Endothelial cell of umbilical vein (primary cell): ENCODE data around the gene B4GALNT3. TPM values are rescaled to one million over a fixed set of nuclear protein-coding genes. Genes with fewer than 3 reads are reported as not detected.
A peak's percentile ranks its signal among the peaks of the same experiment; 100 is the strongest.

ENCODE experiments used
- BruUV-seq: library from RNA; stranded (reverse); fragments of 400-500 nt; replicated peaks from 2 replicates; lab custom pipeline; 2021; lab: Mats Ljungman, UMichigan
- CTCF ChIA-PET: fragments of 300-600, 350-600 bp; sonication (Branson Sonifier 250); formaldehyde crosslinking; loops from one replicate; lab custom pipeline; 2021; ENCODE audit warnings: antibody characterized with exemption, inconsistent platforms; lab: Charles Lee
- POLR2A ChIA-PET: fragments of 300-600, 350-600 bp; sonication (Branson Sonifier 250); formaldehyde crosslinking; loops from one replicate; lab custom pipeline; 2021; ENCODE audit warnings: antibody characterized with exemption, inconsistent platforms; lab: Charles Lee
- DNase-seq: peaks from one replicate; pipeline ENCODE4 v3.0.0-alpha.2; 2011; ENCODE audit warnings: low read depth, low spot score
- FAIRE-seq: peaks from 2 replicates; lab custom pipeline; 2011; peaks lifted over from hg19 to GRCh38; lab: Jason Lieb, UNC
- H2AFZ ChIP-seq: 2 replicates; pipeline ENCODE4 v1.6.0; 2012; ENCODE audit warnings: low read depth, low read length, control low read depth, inconsistent platforms
- H3K27ac ChIP-seq: 2 replicates; pipeline ENCODE4 v1.5.1; 2011; ENCODE audit warnings: low read depth, mild to moderate bottlenecking, control low read depth, low read length, moderate library complexity; ENCODE audit not compliant: insufficient read depth
- H3K27me3 ChIP-seq, 2 experiments: 2 replicates each; pipeline versions ENCODE4 v1.6.0 to v1.6.1; 2011; ENCODE audit warnings: low read length in 2 of 2, mixed read lengths in 1 of 2; ENCODE audit not compliant: control insufficient read depth in 2 of 2, insufficient read depth in 2 of 2
- H3K36me3 ChIP-seq, 2 experiments: 2 replicates in 1 of 2; 3 replicates in 1 of 2; pipeline ENCODE4 v1.5.1; 2011; ENCODE audit warnings: low read length in 2 of 2, mild to moderate bottlenecking in 1 of 2, moderate library complexity in 1 of 2; ENCODE audit not compliant: control insufficient read depth in 2 of 2, insufficient read depth in 2 of 2; ENCODE audit errors: extremely low read depth in 1 of 2
- H3K4me1 ChIP-seq: 3 replicates; pipeline ENCODE4 v1.5.1; 2011; ENCODE audit warnings: mild to moderate bottlenecking, low read length; ENCODE audit not compliant: control insufficient read depth, insufficient read depth; ENCODE audit errors: extremely low read depth
- H3K4me2 ChIP-seq: 2 replicates; pipeline ENCODE4 v1.6.1; 2011; ENCODE audit warnings: low read length, control low read depth, mixed read lengths; ENCODE audit not compliant: insufficient read depth
- H3K4me3 ChIP-seq, 3 experiments: fragments of 200-600 bp in 1 of 3; sonication (generic), shearing (Covaris generic) in 1 of 3; replicated peaks in 1 of 3; 2 replicates each; pipeline ENCODE4 v1.5.1; 2011 to 2016; ENCODE audit warnings: control low read depth in 3 of 3, low read length in 3 of 3, mild to moderate bottlenecking in 2 of 3, inconsistent platforms in 1 of 3, low read depth in 1 of 3, moderate library complexity in 1 of 3; ENCODE audit not compliant: insufficient read depth in 1 of 3
- H3K79me2 ChIP-seq: 2 replicates; pipeline ENCODE4 v1.6.0; 2012; ENCODE audit warnings: low read length, inconsistent platforms; ENCODE audit not compliant: control insufficient read depth, insufficient read depth
- H3K9ac ChIP-seq: replicated peaks from 2 replicates; pipeline ENCODE3; 2011; ENCODE audit warnings: low read length, control low read depth; ENCODE audit not compliant: insufficient read depth; ENCODE audit errors: extremely low read depth
- H3K9me1 ChIP-seq: replicated peaks from 3 replicates; pipeline ENCODE4 v1.6.0; 2011; ENCODE audit warnings: mild to moderate bottlenecking, low read length; ENCODE audit not compliant: control insufficient read depth, insufficient read depth; ENCODE audit errors: extremely low read depth
- H3K9me3 ChIP-seq: replicated peaks from 2 replicates; pipeline ENCODE4 v1.5.1; 2012; ENCODE audit warnings: low read length, inconsistent platforms; ENCODE audit not compliant: control insufficient read depth, insufficient read depth
- H4K20me1 ChIP-seq: replicated peaks from 2 replicates; pipeline ENCODE3; 2011; ENCODE audit warnings: mild to moderate bottlenecking, low read length; ENCODE audit not compliant: control insufficient read depth, insufficient read depth; ENCODE audit errors: extremely low read depth
- CTCF ChIP-seq, 2 donors: IDR thresholded peaks; 1 replicate in 1 of 2; 2 replicates in 1 of 2; pipeline ENCODE4 v1.5.1; 2011; ENCODE audit warnings: low read length in 2 of 2, mild to moderate bottlenecking in 2 of 2, moderate library complexity in 2 of 2, control low read depth in 1 of 2, inconsistent platforms in 1 of 2, low read depth in 1 of 2; ENCODE audit not compliant: insufficient read depth in 1 of 2; ENCODE audit errors: extremely low read depth in 1 of 2
- EZH2 ChIP-seq: IDR thresholded peaks from 2 replicates; pipeline ENCODE4 v1.6.1; 2012; ENCODE audit warnings: borderline replicate concordance, low read depth, mild to moderate bottlenecking, moderate library complexity, low read length, inconsistent platforms; ENCODE audit not compliant: severe bottlenecking
- FOS ChIP-seq: IDR thresholded peaks from 2 replicates; pipeline ENCODE4 v1.6.1; 2011; ENCODE audit warnings: mild to moderate bottlenecking, low read length, moderate library complexity, borderline replicate concordance; ENCODE audit not compliant: insufficient read depth
- GATA2 ChIP-seq: IDR thresholded peaks from 2 replicates; pipeline ENCODE4 v1.7.0; 2011; ENCODE audit warnings: low read depth, mild to moderate bottlenecking, moderate library complexity, mixed read lengths, low read length; ENCODE audit not compliant: insufficient read length, insufficient read depth
- JUN ChIP-seq: IDR thresholded peaks from 2 replicates; pipeline ENCODE4 v1.6.1; 2011; ENCODE audit warnings: borderline replicate concordance, low read depth; ENCODE audit not compliant: insufficient read length, insufficient read depth
- MYC ChIP-seq: IDR thresholded peaks from one replicate; pipeline ENCODE4 v1.6.1; 2011; ENCODE audit warnings: mild to moderate bottlenecking, low read depth, low read length
- POLR2A ChIP-seq: IDR thresholded peaks from 2 replicates; pipeline ENCODE4 v1.6.1; 2012; ENCODE audit warnings: low read depth, mild to moderate bottlenecking, control low read depth, low read length
- POLR2AphosphoS5 ChIP-seq: IDR thresholded peaks from 2 replicates; pipeline ENCODE4 v1.6.1; 2012; ENCODE audit warnings: low read depth, mild to moderate bottlenecking, control low read depth, low read length, moderate library complexity; ENCODE audit not compliant: insufficient read depth
- dilution Hi-C: fragments of 300-500 bp; cut with MboI; formaldehyde crosslinking; loops from one replicate; pipeline ENCODE4 v1.15.0; 2019; ENCODE audit warnings: low sequenced_read_pairs; ENCODE audit not compliant: extremely low pct_ligation_motif_present
- intact Hi-C: fragments of 100-400 bp; cut with micrococcal nuclease; formaldehyde crosslinking; loops from one replicate; pipeline ENCODE4 v1.10.0; 2022
- polyA plus RNA-seq, 4 experiments: library from polyadenylated mRNA; depleted of rRNA in 3 of 4; stranded (reverse) in 3 of 4; unstranded in 1 of 4; fragments of >200 nt; gene quantifications; 2 replicates each; pipeline versions ENCODE4 v1.2.1 to v1.2.3, GENCODE V29; 2011 to 2012; ENCODE audit warnings: missing spikeins in 1 of 4
- total RNA-seq: library from RNA; stranded (reverse); gene quantifications from 2 replicates; pipeline ENCODE4 v1.2.3, GENCODE V29; 2021
- TF ChIP-seq, protein P1 (sequence below): IDR thresholded peaks from 2 replicates; pipeline ENCODE4 v1.6.1; 2011; ENCODE audit not compliant: insufficient read depth, insufficient read length

The B4GALNT3 gene
- total and polyA plus RNA-seq, 2 donors (not counting 3 experiments of a cell fraction or from before 2014, with no cell fraction given) = 0.07 TPM; not detected in 1

DNA sequence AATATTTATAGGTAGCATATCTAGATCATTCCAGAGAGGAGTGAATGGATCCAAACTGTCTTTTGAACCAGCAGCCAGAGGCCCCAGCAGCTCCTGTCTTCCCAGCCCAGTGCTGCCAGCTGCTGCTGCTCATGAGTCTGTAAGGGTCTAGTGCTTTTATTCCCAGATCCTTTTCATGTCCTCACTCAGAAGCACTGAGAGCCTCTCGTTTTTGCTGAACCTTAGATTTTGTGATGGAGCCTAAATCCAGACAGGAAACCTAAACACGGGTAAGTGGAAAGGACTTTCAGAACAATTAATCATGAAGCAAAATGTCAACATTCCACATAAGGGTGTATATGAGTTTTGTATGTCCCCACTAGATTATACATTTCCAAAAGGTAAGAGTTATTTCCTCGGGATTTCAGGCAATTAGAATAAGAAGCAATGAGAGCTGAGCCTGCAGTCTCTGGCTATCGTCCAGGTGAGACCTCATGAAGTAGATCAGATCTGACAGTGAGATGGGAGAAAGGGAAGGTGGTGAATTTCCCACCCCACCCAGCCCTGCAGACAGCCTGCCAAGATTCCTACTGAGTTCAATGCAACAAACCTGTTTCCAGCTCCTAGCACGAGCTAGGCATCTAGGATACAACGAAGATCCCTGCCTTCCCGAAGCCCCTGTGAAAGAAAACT, 119.1 kb downstream of the B4GALNT3 start:
- Histone ChIP-seq H2AFZ (peak overlapping the region; percentile 23), H4K20me1 (no peaks in the 10 kb centered on the region), H3K36me3 (no peaks in the 10 kb centered on the region), H3K4me2 (no peak overlapping the region), H3K27ac (no peak overlapping the region), H3K9ac (no peak overlapping the region), H3K4me1 (peaks cover 8% of the 10 kb centered on the region), H3K4me3 (no peak overlapping the region), H3K9me1 (no peaks in the 10 kb centered on the region), H3K27me3 (no peaks in the 10 kb centered on the region), H3K79me2 (no peaks in the 10 kb centered on the region), H3K9me3 (no peaks in the 10 kb centered on the region)
- peak; percentile 59 for FAIRE-seq
- TF ChIP-seq POLR2A (no peak), POLR2AphosphoS5 (no peak), FOS (no peak)
- TF ChIP-seq, protein P1, sequence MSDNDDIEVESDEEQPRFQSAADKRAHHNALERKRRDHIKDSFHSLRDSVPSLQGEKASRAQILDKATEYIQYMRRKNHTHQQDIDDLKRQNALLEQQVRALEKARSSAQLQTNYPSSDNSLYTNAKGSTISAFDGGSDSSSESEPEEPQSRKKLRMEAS = no peak
- peak; percentile 14 for DNase-seq
- ChIA-PET POLR2A (interaction anchor here (0.6 to 1.5 kb wide), 2 partner anchors 19 to 173 kb away, joined by 5 to 18 read pairs; no protein-coding TSS in a partner anchor), CTCF (interaction anchor here (0.6 to 8.1 kb wide), 7 partner anchors 8 to 371 kb away, joined by 3 to 182 read pairs (median 3); partner anchors contain the start of genes RAD52 and WNK1)
- intact Hi-C loops = no loop called here
- dilution Hi-C loops = no loop called here
- BruUV-seq = no TSS peak

DNA sequence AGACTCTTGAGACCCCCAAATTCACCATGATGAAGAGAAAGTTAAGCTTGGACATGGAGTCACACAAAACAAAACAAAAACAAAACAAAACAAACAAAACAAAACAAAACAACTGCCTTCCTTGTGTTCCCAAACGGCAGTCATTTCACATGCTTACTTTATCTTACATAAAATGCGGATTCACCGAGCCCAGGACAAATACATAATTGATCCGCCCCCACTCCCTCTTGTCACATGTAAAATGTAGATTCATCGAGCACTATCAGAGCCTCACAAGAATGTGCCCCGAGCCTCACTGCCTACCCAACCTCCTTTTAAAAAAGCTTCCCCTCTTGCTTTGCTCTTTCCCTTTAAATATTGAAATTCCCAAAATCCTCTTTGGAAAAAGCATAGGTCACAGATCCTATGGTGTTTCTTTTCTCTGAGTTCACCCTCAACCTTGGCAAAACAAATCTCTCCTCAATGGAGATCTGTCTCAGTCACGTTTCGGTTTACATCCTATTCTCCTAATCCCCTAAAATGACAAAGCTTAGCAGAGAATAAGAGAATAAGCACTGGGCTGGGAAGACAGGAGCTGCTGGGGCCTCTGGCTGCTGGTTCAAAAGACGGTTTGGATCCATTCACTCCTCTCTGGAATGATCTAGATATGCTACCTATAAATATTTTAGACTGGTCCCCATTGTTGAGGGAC, 119.8 kb downstream of the B4GALNT3 start:
- no peak overlapping the region for H3K9ac ChIP-seq
- H3K27ac ChIP-seq = no peak overlapping the region
- BruUV-seq = no TSS peak
- FAIRE-seq = no peak
- intact Hi-C loops (no loop called here), dilution Hi-C loops (no loop called here)
- peaks cover 8% of the 10 kb centered on the region for H3K4me1 ChIP-seq
- H3K4me3 ChIP-seq = no peak overlapping the region
- H3K4me2 ChIP-seq = no peak overlapping the region
- ChIA-PET CTCF (interaction anchor here (0.6 to 8.1 kb wide), 6 partner anchors 9 to 370 kb away, joined by 3 to 182 read pairs (median 4); partner anchors contain the start of genes RAD52 and WNK1), POLR2A (interaction anchor here (0.6 to 1.5 kb wide), 2 partner anchors 18 to 172 kb away, joined by 5 to 18 read pairs; no protein-coding TSS in a partner anchor)
- TF ChIP-seq MYC (no peak), JUN (no peak), POLR2AphosphoS5 (no peak), EZH2 (no peak), CTCF (IDR thresholded peaks at IDR 0.05; ENCODE audit: extremely low read depth in 1 of 2, insufficient read depth in 1 of 2, low read depth in 1 of 2, low read length in 2 of 2) (no peak), FOS (no peak), POLR2A (no peak), GATA2 (no peak)
- TF ChIP-seq, protein P1 = no peak
- DNase-seq = no peak
- no peaks in the 10 kb centered on the region for H3K36me3 ChIP-seq
- no peaks in the 10 kb centered on the region for H3K79me2 ChIP-seq
- H3K9me3 ChIP-seq = no peaks in the 10 kb centered on the region
- H3K9me1 ChIP-seq = no peaks in the 10 kb centered on the region
- H4K20me1 ChIP-seq = no peaks in the 10 kb centered on the region
- H2AFZ ChIP-seq = peak overlapping the region; percentile 23
- no peaks in the 10 kb centered on the region for H3K27me3 ChIP-seq
